IgD-negative memory B cell (primary cell): ENCODE data around the gene P2RX6. TPM values are rescaled to one million over a fixed set of nuclear protein-coding genes. Genes with fewer than 3 reads are reported as not detected.
"Not testable (repeated sequence)": the region's sequence is repeated elsewhere in the genome, so short reads cannot be mapped to it uniquely, and the experiment has no call there.

Experiments used
- H3K27ac Mint-ChIP-seq, 3 donors: one replicate each; pipeline ENCODE4 v1.8.0; 2020 to 2022; ENCODE audit warnings: mild to moderate bottlenecking in 3 of 3, mixed read lengths in 3 of 3, moderate library complexity in 1 of 3
- H3K27me3 Mint-ChIP-seq: one replicate; pipeline ENCODE4 v1.8.0; 2021; ENCODE audit warnings: mixed read lengths
- H3K36me3 Mint-ChIP-seq: one replicate; pipeline ENCODE4 v1.8.0; 2020; ENCODE audit warnings: mild to moderate bottlenecking, mixed read lengths
- H3K4me1 Mint-ChIP-seq, 3 donors: one replicate each; pipeline ENCODE4 v1.8.0; 2020 to 2022; ENCODE audit warnings: mixed read lengths in 3 of 3, mild to moderate bottlenecking in 1 of 3
- H3K4me3 Mint-ChIP-seq, 4 donors: one replicate each; pipeline ENCODE4 v1.8.0; 2020 to 2022; ENCODE audit warnings: mild to moderate bottlenecking in 4 of 4, mixed read lengths in 4 of 4, moderate library complexity in 3 of 4
- H3K9me3 Mint-ChIP-seq, 3 donors: one replicate each; pipeline ENCODE4 v1.8.0; 2020 to 2021; ENCODE audit warnings: mixed read lengths in 3 of 3, mild to moderate bottlenecking in 1 of 3
- polyA plus RNA-seq: library from polyadenylated mRNA; unstranded; fragments of 300-500 nt; fragmentation: Illumina TruSeq; gene quantifications from one replicate; pipeline ENCODE4 v1.2.3, GENCODE V29; 2021

The P2RX6 gene
- polyA plus RNA-seq, 1 donor from 2014 or later, result not detected

DNA sequence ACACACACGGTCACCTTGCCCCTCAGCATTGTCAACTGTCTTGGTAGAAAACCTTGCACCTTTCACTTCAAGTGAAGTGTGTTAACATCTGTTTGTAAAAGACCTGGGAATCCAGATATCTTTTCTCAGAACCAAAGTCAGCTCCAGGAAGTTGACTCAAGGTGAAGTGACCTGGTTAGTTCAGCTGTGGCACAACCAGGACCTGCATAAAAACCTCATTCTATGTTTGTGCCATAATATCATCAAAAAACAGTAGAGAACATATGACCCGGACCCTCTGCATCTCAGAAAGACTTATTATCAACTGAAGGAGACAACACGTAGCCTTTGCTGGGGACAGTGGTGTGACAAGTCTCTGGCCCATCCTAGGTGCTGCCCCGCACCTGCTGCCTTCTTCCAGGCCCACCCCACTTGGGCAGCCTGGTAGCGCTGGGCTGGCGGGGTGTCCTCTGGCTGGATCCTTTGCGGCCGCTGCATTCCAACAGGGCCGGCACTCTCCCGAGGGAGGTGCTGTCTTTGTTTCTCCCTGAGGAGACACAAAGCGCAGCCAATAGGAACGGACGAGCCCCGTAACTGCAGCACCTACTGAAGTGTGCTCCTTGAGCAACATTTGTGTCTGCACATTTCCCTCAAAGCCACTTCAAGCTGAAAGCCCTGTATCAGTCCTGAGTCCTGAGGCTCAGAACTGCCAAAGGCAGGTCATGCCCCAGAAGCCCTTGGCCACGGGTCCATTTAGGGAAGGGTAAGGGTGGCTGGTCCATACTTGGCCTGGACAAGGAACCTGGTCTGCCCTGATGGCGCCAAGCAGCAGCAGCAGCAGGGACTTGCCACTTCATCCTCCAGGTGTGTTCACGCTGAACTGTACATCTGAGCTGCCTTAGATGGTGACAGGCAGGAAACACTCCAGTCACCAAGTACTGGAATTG, 56.0 kb downstream of the P2RX6 start:
- Mint-ChIP-seq H3K4me3 (no peak overlapping the region), H3K36me3 (peaks cover 3% of the 10 kb centered on the region), H3K27ac (no peak overlapping the region), H3K9me3 (no peaks in the 10 kb centered on the region), H3K4me1 (peaks cover 0 to 2% (median 1%) of the 10 kb centered on the region in 3 donors), H3K27me3 (peaks cover 6% of the 10 kb centered on the region)

- H3K4me1 Mint-ChIP-seq, H3K9me3 Mint-ChIP-seq, H3K27ac Mint-ChIP-seq, H3K4me3 Mint-ChIP-seq, H3K36me3 Mint-ChIP-seq, H3K27me3 Mint-ChIP-seq: not testable (repeated sequence)
Measured at GRCh38 chr22:21071796-21072195, 56.8 kb downstream of the P2RX6 start.

DNA sequence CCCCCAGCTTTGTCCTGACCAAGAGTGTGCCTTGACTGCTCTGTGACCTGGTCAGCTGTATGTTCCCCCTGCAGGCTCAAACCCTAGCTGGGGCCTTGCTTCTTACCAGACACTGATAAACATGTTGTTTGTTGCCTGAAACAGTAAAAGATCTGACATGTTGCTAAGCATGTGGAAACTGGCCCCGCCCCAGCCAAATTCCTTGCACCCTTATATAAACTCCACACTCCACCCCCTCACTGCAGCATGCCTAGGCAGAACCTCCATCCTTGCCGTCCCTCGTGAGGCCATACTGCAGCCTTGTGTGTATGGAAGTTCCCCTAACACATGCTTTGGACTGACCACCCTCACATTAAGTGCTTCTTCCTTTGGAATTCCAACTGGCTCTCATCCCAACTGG, 58.1 kb downstream of the P2RX6 start:
- no peak overlapping the region for H3K4me3 Mint-ChIP-seq
- peaks cover 0 to 2% (median 1%) of the 10 kb centered on the region in 3 donors for H3K4me1 Mint-ChIP-seq
- no peaks in the 10 kb centered on the region for H3K9me3 Mint-ChIP-seq
- H3K27me3 Mint-ChIP-seq, result peaks cover 8% of the 10 kb centered on the region
- peaks cover 3% of the 10 kb centered on the region for H3K36me3 Mint-ChIP-seq
- H3K27ac Mint-ChIP-seq, result no peak overlapping the region

DNA sequence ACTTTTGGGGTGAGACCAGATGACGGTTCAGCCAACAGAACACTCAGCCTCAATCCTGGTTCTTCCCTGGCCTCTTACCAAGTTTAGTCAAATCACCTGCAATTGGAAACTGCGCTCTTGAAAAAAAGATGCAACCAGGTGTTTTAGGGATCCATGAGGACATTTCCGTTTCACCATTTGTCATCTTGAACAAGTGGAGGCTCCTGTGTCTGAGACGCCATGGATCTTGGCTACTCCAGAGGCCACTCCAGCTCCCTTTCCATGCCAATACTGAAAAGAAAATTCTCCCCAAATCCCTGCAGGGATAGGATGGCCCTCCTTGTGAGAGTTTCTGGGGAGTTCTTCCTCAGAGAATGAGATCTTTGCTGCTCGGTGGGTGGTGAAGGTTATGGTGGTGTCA, 58.5 kb downstream of the P2RX6 start:
- H3K9me3 Mint-ChIP-seq, result no peaks in the 10 kb centered on the region

GRCh38 chr22:21074102-21074715, 59.2 kb downstream of the P2RX6 start:
- peaks cover 0 to 2% (median 1%) of the 10 kb centered on the region in 3 donors for H3K4me1 Mint-ChIP-seq
- peaks cover 3% of the 10 kb centered on the region for H3K36me3 Mint-ChIP-seq
- H3K4me3 Mint-ChIP-seq, result no peak overlapping the region
- no peak overlapping the region for H3K27ac Mint-ChIP-seq
- H3K9me3 Mint-ChIP-seq, result no peaks in the 10 kb centered on the region
- peaks cover 5% of the 10 kb centered on the region for H3K27me3 Mint-ChIP-seq

More for the DNA sequence above, 58.5 kb downstream of the P2RX6 start:
- H3K27ac Mint-ChIP-seq, result no peak overlapping the region
- peaks cover 0 to 2% (median 1%) of the 10 kb centered on the region in 3 donors for H3K4me1 Mint-ChIP-seq
- H3K4me3 Mint-ChIP-seq, result no peak overlapping the region
- peaks cover 7% of the 10 kb centered on the region for H3K27me3 Mint-ChIP-seq
- H3K36me3 Mint-ChIP-seq, result peaks cover 3% of the 10 kb centered on the region

- H3K9me3 Mint-ChIP-seq, result no peaks in the 10 kb centered on the region
- no peak overlapping the region for H3K4me3 Mint-ChIP-seq
- no peak overlapping the region for H3K27ac Mint-ChIP-seq
- peaks cover 0 to 1% (median 0%) of the 10 kb centered on the region in 3 donors for H3K4me1 Mint-ChIP-seq
- H3K36me3 Mint-ChIP-seq, result no peaks in the 10 kb centered on the region
- peaks cover 4% of the 10 kb centered on the region for H3K27me3 Mint-ChIP-seq
Measured at GRCh38 chr22:21075516-21076138, 60.7 kb downstream of the P2RX6 start.

GRCh38 chr22:21076912-21077625, 62.1 kb downstream of the P2RX6 start:
- Mint-ChIP-seq H3K4me3 (no peak overlapping the region), H3K27ac (no peak overlapping the region), H3K4me1 (peaks cover 0 to 1% (median 0%) of the 10 kb centered on the region in 3 donors), H3K36me3 (no peaks in the 10 kb centered on the region), H3K9me3 (no peaks in the 10 kb centered on the region), H3K27me3 (peaks cover 4% of the 10 kb centered on the region)

Other genes with a start within 250 kb of the P2RX6 start
- gene SERPIND1, start 241.1 kb upstream of the P2RX6 start, polyA plus RNA-seq, result 0.23 TPM
- gene PI4KA, start 156.4 kb upstream of the P2RX6 start, polyA plus RNA-seq, result 43.4 TPM
- gene SNAP29, start 156.2 kb upstream of the P2RX6 start, polyA plus RNA-seq, result 23.0 TPM
- 47.2 TPM for gene CRKL, start 97.8 kb upstream of the P2RX6 start, polyA plus RNA-seq
- 2.3 TPM for gene AIFM3, start 47.9 kb upstream of the P2RX6 start, polyA plus RNA-seq
- 11.9 TPM for gene LZTR1, start 32.9 kb upstream of the P2RX6 start, polyA plus RNA-seq
- 55.9 TPM for gene THAP7, start 13.0 kb upstream of the P2RX6 start, polyA plus RNA-seq
- not detected for gene SLC7A4, start 17.4 kb downstream of the P2RX6 start, polyA plus RNA-seq
- gene LRRC74B, start 30.8 kb downstream of the P2RX6 start, polyA plus RNA-seq, result not detected